HL-60/S4 treated with phorbol 12-myristate 13-acetate at 8.2 ng/mL for 4 days and 3 days (cell line): ENCODE measurements around the gene SPTLC3.

ENCODE experiments used
- in situ Hi-C: fragments of 300-500 bp; cut with MboI; formaldehyde crosslinking; loops from 2 replicates; pipeline ENCODE4 v1.15.0; 2022; ENCODE audit warnings: low sequenced_read_pairs

Gene SPTLC3

DNA sequence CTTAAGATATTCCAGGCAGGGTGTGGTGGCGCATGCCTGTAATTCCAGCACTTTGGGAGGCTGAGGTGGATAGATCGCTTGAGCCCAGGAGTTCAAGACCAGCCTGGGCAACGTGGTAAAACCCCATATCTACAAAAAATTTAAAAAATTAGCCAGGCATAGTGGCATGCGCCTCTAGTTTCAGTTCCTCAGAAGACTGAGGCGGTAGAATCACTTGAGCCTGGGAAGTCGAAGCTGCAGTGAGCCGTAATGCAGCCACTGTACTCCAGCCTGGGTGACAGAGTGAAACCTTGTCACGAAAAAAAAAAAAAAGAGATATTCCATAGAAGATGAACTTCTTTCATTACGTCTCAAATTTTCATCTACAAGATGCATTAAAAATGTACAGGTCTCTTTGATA lies 165.6 kb downstream of the SPTLC3 start:
- in situ Hi-C loops, result no loop called here

- in situ Hi-C loops, result no loop called here
These were observed 172.5 kb downstream of the SPTLC3 start for GRCh38 chr20:13180986-13181889.

GRCh38 chr20:13183005-13183404 lies 174.2 kb downstream of the SPTLC3 start:
- in situ Hi-C loops, result no loop called here

GRCh38 chr20:13186043-13186774 lies 177.4 kb downstream of the SPTLC3 start:
- in situ Hi-C loops, result no loop called here

DNA sequence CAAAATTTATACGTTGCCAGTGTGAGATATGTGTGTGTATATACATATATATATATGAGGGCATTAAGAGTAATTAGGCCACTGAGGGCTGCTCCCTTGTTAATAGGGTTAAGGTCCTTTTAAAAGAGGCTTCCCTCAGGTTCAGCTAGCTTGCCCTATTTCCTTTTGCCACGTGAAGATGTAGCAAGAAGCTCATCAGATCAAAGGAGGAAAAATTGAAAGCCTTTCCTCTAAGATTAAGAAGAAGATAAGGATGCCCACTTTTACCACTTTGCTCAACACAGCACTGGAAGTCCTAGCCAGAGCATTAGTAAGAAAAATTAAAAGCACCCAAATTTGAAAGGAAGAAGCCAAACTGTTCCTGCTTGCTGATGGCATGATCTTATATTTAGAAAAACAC lies 179.1 kb downstream of the SPTLC3 start:
- in situ Hi-C loops, result no loop called here

- in situ Hi-C loops, result no loop called here
These were observed 190.5 kb downstream of the SPTLC3 start for GRCh38 chr20:13199279-13199678.

DNA sequence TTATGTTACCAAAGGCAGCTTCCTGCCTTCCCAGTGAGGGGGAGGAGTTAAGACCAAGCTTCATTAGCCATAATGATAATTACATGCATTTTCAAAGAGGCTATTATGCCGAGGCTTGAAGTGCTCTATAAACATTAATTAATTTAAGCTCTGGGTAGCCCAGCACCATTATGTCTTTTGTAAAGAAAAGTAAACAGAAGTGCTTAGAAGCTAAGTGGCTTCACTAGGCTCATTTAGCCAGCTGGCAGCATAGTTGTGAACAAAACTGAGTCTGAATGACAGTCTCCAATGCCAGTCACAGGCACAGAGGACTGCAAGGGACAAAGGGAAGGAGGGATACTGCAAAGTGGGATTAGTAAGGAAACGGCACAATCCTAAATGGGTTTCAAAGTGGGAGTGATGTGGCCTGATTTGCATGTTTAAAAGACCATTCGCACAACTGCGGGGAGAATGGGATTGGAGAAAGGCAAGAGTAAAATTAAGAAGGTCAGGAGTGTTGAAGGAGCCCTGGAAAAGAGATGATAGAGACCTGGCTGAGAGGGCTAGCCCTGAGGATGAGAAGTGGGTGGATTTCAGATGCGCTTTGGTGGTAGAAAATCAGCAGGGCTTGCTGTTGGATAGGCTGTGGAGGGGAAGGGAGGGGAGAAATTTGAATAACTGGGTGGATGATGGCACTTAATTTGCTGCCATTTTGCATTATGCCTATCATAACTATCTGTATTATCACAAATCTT lies 192.2 kb downstream of the SPTLC3 start:
- in situ Hi-C loops, result no loop called here

DNA sequence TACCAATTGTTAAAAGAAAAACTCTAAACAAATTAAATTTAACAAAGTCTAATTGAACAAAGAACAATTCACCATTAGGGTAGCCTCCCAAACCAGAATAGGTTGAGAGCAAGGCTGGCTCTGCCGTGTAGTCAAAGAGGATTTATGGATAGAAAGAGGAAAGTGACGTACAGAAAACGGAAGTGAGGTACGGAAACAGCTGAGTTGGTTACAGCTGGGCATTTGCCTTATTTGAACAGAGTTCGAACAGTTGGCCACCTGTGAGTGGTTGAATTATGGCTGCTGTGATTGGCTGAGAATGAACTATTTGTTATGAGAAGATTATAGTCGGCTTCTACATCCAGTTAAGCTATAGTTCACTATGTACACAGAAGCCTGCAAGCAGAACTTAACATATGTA lies 193.8 kb downstream of the SPTLC3 start:
- in situ Hi-C loops, result no loop called here

GRCh38 chr20:13205425-13205824 lies 196.7 kb downstream of the SPTLC3 start:
- in situ Hi-C loops, result no loop called here

GRCh38 chr20:13205848-13206434 lies 197.2 kb downstream of the SPTLC3 start:
- in situ Hi-C loops, result no loop called here

GRCh38 chr20:13207016-13207415 lies 198.2 kb downstream of the SPTLC3 start:
- in situ Hi-C loops, result no loop called here

DNA sequence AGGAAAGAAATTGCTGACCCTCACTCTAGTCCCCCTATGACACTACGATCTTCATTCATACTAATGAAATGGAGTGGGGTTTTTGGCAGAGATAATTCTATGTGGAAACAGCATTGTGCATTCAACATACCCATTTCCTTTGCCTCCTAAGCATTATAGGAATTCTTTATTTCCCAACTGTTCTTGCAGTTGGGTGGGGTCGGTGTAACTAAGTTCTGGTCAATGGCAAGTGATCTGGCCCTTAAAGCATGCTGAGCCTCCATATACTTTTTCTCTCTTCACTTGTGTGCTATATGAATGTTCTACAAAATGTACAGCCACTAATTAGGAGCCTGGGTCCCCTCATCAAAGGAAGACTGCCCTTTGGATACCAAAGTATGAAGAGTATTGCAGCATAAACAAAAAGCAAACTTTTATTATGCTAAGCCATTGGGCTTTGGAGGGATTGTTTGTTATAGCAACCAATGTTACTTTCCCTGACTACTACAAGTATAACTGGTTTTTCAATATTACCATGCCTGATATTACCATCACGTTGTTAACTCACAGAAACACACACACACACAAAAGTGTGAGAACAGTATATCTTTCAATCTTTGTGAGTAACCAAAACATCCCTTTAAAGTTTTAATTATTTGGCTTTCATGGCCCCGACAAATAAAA lies 203.3 kb downstream of the SPTLC3 start:
- in situ Hi-C loops, result no loop called here

GRCh38 chr20:13212750-13213149 lies 204.0 kb downstream of the SPTLC3 start:
- in situ Hi-C loops, result no loop called here

DNA sequence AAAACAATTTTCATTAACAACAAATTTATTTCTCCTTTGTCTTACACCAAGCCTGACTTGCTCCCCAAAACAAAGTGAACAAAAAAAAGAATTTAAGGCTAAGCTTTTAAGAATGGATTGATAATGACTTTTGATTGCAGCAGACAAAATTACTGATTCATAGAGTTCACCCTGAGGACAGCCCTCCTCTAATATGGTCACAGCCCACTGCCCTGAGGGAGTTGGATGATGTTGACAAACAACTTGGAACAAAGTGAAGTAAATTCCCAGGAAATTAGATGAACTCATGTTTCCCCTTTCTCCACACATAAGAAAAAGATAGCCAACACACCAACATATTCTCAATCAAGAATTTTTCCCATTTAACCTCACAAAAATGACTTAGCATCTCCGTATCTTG lies 204.6 kb downstream of the SPTLC3 start:
- in situ Hi-C loops, result no loop called here

DNA sequence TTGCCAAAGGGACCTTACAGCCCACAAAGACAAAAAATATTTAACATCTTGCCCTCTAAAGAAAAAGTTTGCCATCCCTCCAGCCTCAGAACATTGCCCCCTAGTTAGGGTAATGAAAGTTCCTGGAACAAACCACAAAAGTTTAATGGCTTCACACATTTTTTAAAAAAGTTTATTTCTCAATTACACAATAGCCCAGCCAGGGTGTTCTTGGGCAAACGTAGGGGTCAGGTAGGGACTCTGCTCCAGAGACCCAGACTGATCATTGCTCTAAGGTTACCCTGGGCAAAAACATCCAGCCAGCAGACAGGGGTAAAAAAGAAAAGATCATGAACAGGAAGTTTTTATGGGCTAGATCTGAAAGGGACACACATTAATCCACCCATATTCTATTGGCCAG lies 207.8 kb downstream of the SPTLC3 start:
- in situ Hi-C loops, result no loop called here
